Measurements from ENCODE around the gene PARD3. TPM values are rescaled to one million over a fixed set of nuclear protein-coding genes. Genes with fewer than 3 reads are reported as not detected.

Gene PARD3
- total RNA-seq, 1 donor from 2014 or later = 97.8 TPM

GRCh38 chr10:34825414-34825813 lies 10.3 kb upstream of the PARD3 start:
- DNase-seq (ENCODE audit: low read depth) = no peak
- no peak for TF ChIP-seq CTCF (conservative IDR thresholded peaks at IDR 0.05; ENCODE audit: low read depth, low read length)

DNA sequence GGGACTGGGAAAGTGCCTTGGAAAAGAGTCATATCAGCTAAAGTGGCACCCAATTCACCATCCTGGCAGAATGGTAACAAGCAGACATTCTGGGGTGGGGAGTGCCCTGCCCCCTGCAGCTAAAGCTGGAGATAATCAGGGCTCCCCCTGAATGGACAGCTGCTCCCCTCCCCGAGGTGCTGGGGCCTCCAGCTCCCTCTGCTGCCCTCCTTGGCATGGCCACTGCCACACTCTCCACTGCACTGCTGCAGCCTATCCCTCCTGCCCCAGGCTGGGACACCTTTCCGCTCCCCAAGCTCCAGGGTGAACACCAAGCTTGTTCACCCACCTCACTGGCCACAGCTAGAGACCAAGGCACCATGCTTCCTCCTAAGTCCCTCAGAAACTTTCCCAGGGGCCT lies 9.8 kb upstream of the PARD3 start:
- DNase-seq (ENCODE audit: low read depth) = no peak
- peak; percentile 43 for TF ChIP-seq CTCF (conservative IDR thresholded peaks at IDR 0.05; ENCODE audit: low read depth, low read length)
- H3K4me3 ChIP-seq (ENCODE audit: low read depth, low read length) = no peak overlapping the region

More at GRCh38 chr10:34825414-34825813, 10.3 kb upstream of the PARD3 start:
- no peak overlapping the region for H3K4me3 ChIP-seq (ENCODE audit: low read depth, low read length)

GRCh38 chr10:34821587-34822585 lies 6.8 kb upstream of the PARD3 start:
- no peak for DNase-seq (ENCODE audit: low read depth)
- TF ChIP-seq CTCF (conservative IDR thresholded peaks at IDR 0.05; ENCODE audit: low read depth, low read length) = no peak
- H3K4me3 ChIP-seq (ENCODE audit: low read depth, low read length) = no peak overlapping the region

GRCh38 chr10:34817586-34817985 lies 2.5 kb upstream of the PARD3 start:
- no peak for TF ChIP-seq CTCF (conservative IDR thresholded peaks at IDR 0.05; ENCODE audit: low read depth, low read length)
- H3K4me3 ChIP-seq (ENCODE audit: low read depth, low read length) = no peak overlapping the region
- no peak for DNase-seq (ENCODE audit: low read depth)

- no peak for TF ChIP-seq CTCF (conservative IDR thresholded peaks at IDR 0.05; ENCODE audit: low read depth, low read length)
- H3K4me3 ChIP-seq (ENCODE audit: low read depth, low read length) = no peak overlapping the region
- DNase-seq (ENCODE audit: low read depth) = no peak
These were observed 2.0 kb upstream of the PARD3 start for GRCh38 chr10:34817054-34817453.

GRCh38 chr10:34816501-34817002 lies 1.5 kb upstream of the PARD3 start:
- peak overlapping the region; percentile 69 for H3K4me3 ChIP-seq (ENCODE audit: low read depth, low read length)
- no peak for DNase-seq (ENCODE audit: low read depth)
- peak; percentile 25 for TF ChIP-seq CTCF (conservative IDR thresholded peaks at IDR 0.05; ENCODE audit: low read depth, low read length)
